Endodermal cell (in vitro differentiated cells): ENCODE measurements around the gene NUTM2A. TPM values are rescaled to one million over a fixed set of nuclear protein-coding genes. Genes with fewer than 3 reads are reported as not detected.
"Not testable (repeated sequence)": the region's sequence is repeated elsewhere in the genome, so short reads cannot be mapped to it uniquely, and the experiment has no call there.

Experiments used
- DNase-seq: peaks from one replicate; pipeline ENCODE4 v3.0.0-alpha.2; 2017
- H3K27ac ChIP-seq: 2 replicates; pipeline ENCODE4 v1.5.1; 2013; ENCODE audit warnings: mild to moderate bottlenecking, low read depth, low read length, moderate library complexity
- H3K27me3 ChIP-seq: 2 replicates; pipeline ENCODE4 v1.6.1; 2013; ENCODE audit warnings: mild to moderate bottlenecking, low read length, moderate library complexity; ENCODE audit not compliant: insufficient read depth, control insufficient read depth, poor library complexity, severe bottlenecking
- H3K36me3 ChIP-seq: 2 replicates; pipeline ENCODE4 v1.7.0; 2013; ENCODE audit warnings: mild to moderate bottlenecking, low read length, moderate library complexity; ENCODE audit not compliant: control insufficient read depth, insufficient read depth
- H3K4me1 ChIP-seq: one replicate; pipeline ENCODE4 v1.7.0; 2013; ENCODE audit warnings: low read length; ENCODE audit not compliant: control insufficient read depth, insufficient read depth
- H3K4me3 ChIP-seq: 2 replicates; pipeline ENCODE4 v1.5.1; 2013; ENCODE audit warnings: mild to moderate bottlenecking, low read length, moderate library complexity
- H3K9ac ChIP-seq: 2 replicates; pipeline ENCODE4 v1.6.1; 2013; ENCODE audit warnings: mild to moderate bottlenecking, low read length, moderate library complexity; ENCODE audit not compliant: poor library complexity, severe bottlenecking; ENCODE audit errors: extremely low read depth
- H3K9me3 ChIP-seq: 2 replicates; pipeline ENCODE4 v1.6.1; 2013; ENCODE audit warnings: mild to moderate bottlenecking, low read length, moderate library complexity; ENCODE audit not compliant: control insufficient read depth
- H3K27ac Mint-ChIP-seq: 2 replicates; pipeline ENCODE4 v1.8.0; 2020; ENCODE audit warnings: mixed read lengths
- H3K27me3 Mint-ChIP-seq: 2 replicates; pipeline ENCODE4 v1.8.0; 2021; ENCODE audit warnings: mild to moderate bottlenecking, mixed read lengths; ENCODE audit not compliant: insufficient read depth
- H3K36me3 Mint-ChIP-seq: 2 replicates; pipeline ENCODE4 v1.8.0; 2020; ENCODE audit warnings: low read depth, mixed read lengths
- H3K4me1 Mint-ChIP-seq: 2 replicates; pipeline ENCODE4 v1.8.0; 2020; ENCODE audit warnings: mixed read lengths
- H3K4me3 Mint-ChIP-seq: 2 replicates; pipeline ENCODE4 v1.8.0; 2020; ENCODE audit warnings: mild to moderate bottlenecking, moderate library complexity, mixed read lengths
- H3K9me3 Mint-ChIP-seq: 2 replicates; pipeline ENCODE4 v1.8.0; 2020; ENCODE audit warnings: mild to moderate bottlenecking, mixed read lengths
- WGBS, 2 experiments: methylation state at CpG; one replicate each; pipeline versions ENCODE4 v1.1.5 to v1.1.7; 2013; ENCODE audit warnings: missing lambda C conversion rate in 2 of 2, mixed read lengths in 1 of 2; ENCODE audit not compliant: insufficient coverage in 1 of 2, insufficient read length in 1 of 2; 5-methylcytosine and 5-hydroxymethylcytosine counted together
- long read RNA-seq, 4 experiments: library from polyadenylated mRNA in 2 of 4; library from RNA in 1 of 4; library from capped mRNA in 1 of 4; stranded (forward) in 3 of 4; unstranded in 1 of 4; transcript quantifications; one replicate each; pipeline ENCODE4 v2.0.0, GENCODE V29; 2020 to 2021; ENCODE audit warnings: inconsistent platforms in 1 of 4
- polyA plus RNA-seq, 2 experiments: library from polyadenylated mRNA; stranded (reverse); fragments of 50-300 nt; gene quantifications; one replicate each; pipeline ENCODE4 v1.2.3, GENCODE V29; 2013
- total RNA-seq, 2 donors: library from RNA; stranded (reverse); fragmentation: NEBNext Ultra II Directional in 1 of 2; extraction: Animal tissue kit (Norgen Biotek cat#: 25700) in 1 of 2; gene quantifications; 2 replicates in 1 of 2; 3 replicates in 1 of 2; pipeline ENCODE4 v1.2.1, GENCODE V29; 2021

The NUTM2A gene
- 1 to 10 TPM in 1 of 2 donors, under 1 TPM in 1; 0.46 to 1.5 TPM for total RNA-seq
- 1.2 TPM for polyA plus RNA-seq (2013, experiment 1 of 2)
- 1.4 TPM for polyA plus RNA-seq (2013, experiment 2 of 2)
- long read RNA-seq, experiment 1, partial matches to known transcripts = 0 of 1 reads
- long read RNA-seq, experiment 1, other reads (novel, unspliced or antisense) = 1 of 1 reads
- long read RNA-seq, experiment 2 = 0 reads
- long read RNA-seq, experiment 3 = 0 reads
- long read RNA-seq, experiment 4 = 0 reads

- H3K4me3 ChIP-seq, H3K9me3 Mint-ChIP-seq, H3K27me3 Mint-ChIP-seq, H3K36me3 Mint-ChIP-seq, H3K4me1 Mint-ChIP-seq, H3K27me3 ChIP-seq, H3K9me3 ChIP-seq, H3K4me1 ChIP-seq, DNase-seq, H3K4me3 Mint-ChIP-seq, H3K9ac ChIP-seq, H3K27ac Mint-ChIP-seq, H3K36me3 ChIP-seq, H3K27ac ChIP-seq: not testable (repeated sequence)
- WGBS, 2 experiments = no CpG with 5 or more reads among the region's 3 CpGs
Observed at GRCh38 chr10:87225148-87225547, at the start of gene NUTM2A. Gene NUTM2A (plus strand): TSS chr10:87225448. CDS start chr10:87225831, 383 bp downstream.

- H3K4me3 Mint-ChIP-seq, H3K9me3 Mint-ChIP-seq, H3K9ac ChIP-seq, H3K4me3 ChIP-seq, H3K9me3 ChIP-seq, H3K4me1 ChIP-seq, H3K27ac ChIP-seq, H3K27ac Mint-ChIP-seq, H3K27me3 Mint-ChIP-seq, H3K4me1 Mint-ChIP-seq, H3K27me3 ChIP-seq, H3K36me3 ChIP-seq, DNase-seq: not testable (repeated sequence)
- H3K36me3 Mint-ChIP-seq = peaks cover 14% of the 10 kb centered on the region
- WGBS, 2 experiments = no CpG with 5 or more reads among the region's 3 CpGs
Observed at GRCh38 chr10:87177587-87177986, 47.7 kb upstream of the NUTM2A start.

GRCh38 chr10:87184421-87184820 is 40.8 kb upstream of the NUTM2A start:
- H3K9me3 Mint-ChIP-seq, H3K27ac ChIP-seq, H3K4me3 ChIP-seq, H3K27me3 Mint-ChIP-seq, H3K27ac Mint-ChIP-seq, H3K4me1 Mint-ChIP-seq, H3K4me1 ChIP-seq, H3K4me3 Mint-ChIP-seq, H3K9ac ChIP-seq, DNase-seq, H3K9me3 ChIP-seq, H3K27me3 ChIP-seq: not testable (repeated sequence)
- WGBS, 2 experiments = 93 to 95% methylated on average over 2 to 6 of the region's 6 CpGs
- H3K36me3 Mint-ChIP-seq = peaks cover 35% of the 10 kb centered on the region
- peaks cover 21% of the 10 kb centered on the region for H3K36me3 ChIP-seq

DNA sequence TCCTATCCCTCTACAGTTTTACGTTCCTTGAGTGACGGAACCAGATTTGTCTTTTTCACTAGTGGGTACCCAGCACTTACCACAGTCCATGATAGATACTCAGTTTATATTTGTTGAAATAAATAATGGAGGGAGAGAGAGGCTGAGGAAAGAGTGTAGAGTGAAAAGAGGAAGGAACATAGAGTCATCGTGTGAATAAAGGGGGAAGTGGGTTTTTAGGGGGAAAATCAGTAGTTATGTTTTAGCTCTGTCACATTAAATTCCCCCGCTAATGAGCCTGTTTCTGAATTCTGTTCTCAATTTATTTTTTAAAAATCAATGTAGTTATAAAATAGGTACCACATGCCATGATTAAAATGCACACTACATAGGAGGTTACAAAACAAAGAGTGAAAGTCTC is 39.2 kb upstream of the NUTM2A start:
- H3K9ac ChIP-seq, H3K9me3 Mint-ChIP-seq, H3K27me3 ChIP-seq, H3K4me1 Mint-ChIP-seq, H3K9me3 ChIP-seq, H3K27me3 Mint-ChIP-seq, H3K27ac Mint-ChIP-seq, H3K4me1 ChIP-seq, H3K4me3 Mint-ChIP-seq, H3K27ac ChIP-seq, H3K4me3 ChIP-seq, DNase-seq: not testable (repeated sequence)
- no CpG with 5 or more reads among the region's 4 CpGs for WGBS, 2 experiments
- peaks cover 16% of the 10 kb centered on the region for H3K36me3 ChIP-seq
- H3K36me3 Mint-ChIP-seq = peaks cover 35% of the 10 kb centered on the region

DNA sequence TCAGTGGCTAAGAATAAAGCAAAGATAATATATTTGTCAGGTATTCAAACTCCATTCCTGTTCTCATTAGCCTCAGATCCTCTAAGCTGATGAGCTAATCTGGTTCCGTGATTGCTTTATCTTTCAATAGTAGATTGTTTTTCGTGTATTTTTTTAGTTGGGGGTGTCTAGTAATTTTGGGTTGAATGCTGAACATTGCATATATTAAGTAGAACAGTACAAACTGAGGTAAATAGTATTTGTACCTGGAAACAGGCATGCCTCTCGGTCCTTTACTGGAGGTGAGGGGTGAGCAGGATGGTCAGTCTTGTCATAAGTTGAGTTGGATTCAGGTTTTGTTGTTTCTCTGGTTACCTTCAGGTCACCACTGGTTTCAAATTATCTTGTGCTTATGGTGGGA is 37.7 kb upstream of the NUTM2A start:
- H3K9ac ChIP-seq, H3K4me1 ChIP-seq, H3K27ac ChIP-seq, H3K4me3 ChIP-seq, H3K9me3 ChIP-seq, H3K4me3 Mint-ChIP-seq, H3K27ac Mint-ChIP-seq, H3K27me3 Mint-ChIP-seq, H3K4me1 Mint-ChIP-seq, H3K9me3 Mint-ChIP-seq, DNase-seq, H3K27me3 ChIP-seq: not testable (repeated sequence)
- H3K36me3 ChIP-seq = peaks cover 11% of the 10 kb centered on the region
- H3K36me3 Mint-ChIP-seq = peaks cover 36% of the 10 kb centered on the region
- WGBS, 2 experiments = 77% methylated on average over 3 of the region's 3 CpGs; no CpG with 5 or more reads in 1 of the 2 experiments

GRCh38 chr10:87191841-87192240 is 33.4 kb upstream of the NUTM2A start:
- H3K4me3 Mint-ChIP-seq, H3K4me3 ChIP-seq, H3K27ac ChIP-seq, H3K4me1 ChIP-seq, H3K9me3 Mint-ChIP-seq, H3K27ac Mint-ChIP-seq, DNase-seq, H3K9me3 ChIP-seq, H3K9ac ChIP-seq, H3K27me3 Mint-ChIP-seq, H3K4me1 Mint-ChIP-seq, H3K27me3 ChIP-seq: not testable (repeated sequence)
- H3K36me3 ChIP-seq = peaks cover 11% of the 10 kb centered on the region
- H3K36me3 Mint-ChIP-seq = peaks cover 23% of the 10 kb centered on the region
- 96% methylated on average over 2 of the region's 3 CpGs; no CpG with 5 or more reads in 1 of the 2 experiments for WGBS, 2 experiments

- not testable (repeated sequence) for H3K9ac ChIP-seq, H3K4me3 ChIP-seq, H3K4me3 Mint-ChIP-seq, H3K9me3 Mint-ChIP-seq, H3K27ac ChIP-seq, H3K4me1 Mint-ChIP-seq, H3K9me3 ChIP-seq, DNase-seq, H3K27me3 Mint-ChIP-seq, H3K27ac Mint-ChIP-seq, H3K36me3 Mint-ChIP-seq, H3K27me3 ChIP-seq, H3K36me3 ChIP-seq, H3K4me1 ChIP-seq
- 89 to 100% methylated on average over 4 to 6 of the region's 6 CpGs for WGBS, 2 experiments
Observed at GRCh38 chr10:87200924-87201323, 24.3 kb upstream of the NUTM2A start.
